ENCODE results near the gene FAM131A. TPM values are rescaled to one million over a fixed set of nuclear protein-coding genes. Genes with fewer than 3 reads are reported as not detected.

The FAM131A gene
- total RNA-seq, 1 experiment from 2014 or later = 14.4 TPM

DNA sequence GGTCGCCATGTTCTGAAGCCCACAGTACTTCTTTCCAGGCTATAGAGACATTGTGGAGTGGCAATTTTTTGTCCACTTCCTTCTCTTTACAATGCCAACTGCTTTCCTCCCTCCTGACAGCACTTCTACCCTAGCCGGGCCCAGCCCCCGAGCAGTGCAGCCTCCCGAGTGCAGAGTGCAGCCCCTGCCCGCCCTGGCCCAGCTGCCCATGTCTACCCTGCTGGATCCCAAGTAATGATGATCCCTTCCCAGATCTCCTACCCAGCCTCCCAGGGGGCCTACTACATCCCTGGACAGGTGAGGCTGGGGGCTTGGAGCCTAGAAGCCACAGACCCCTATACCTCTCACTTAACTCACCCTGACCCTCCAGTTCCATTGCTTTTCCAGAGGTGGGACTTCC is 20.2 kb upstream of the FAM131A start:
- Histone ChIP-seq H3K18ac (ENCODE audit: insufficient read length, low read depth, low read length) (no peak overlapping the region), H3K27me3 (ENCODE audit: insufficient read depth, low read length) (no peaks in the 10 kb centered on the region), H3K23ac (ENCODE audit: insufficient read length, low read depth, low read length) (no peak overlapping the region), H3T11ph (ENCODE audit: low read length) (no peak overlapping the region), H2AFZ (ENCODE audit: low read length) (no peak overlapping the region), H4K20me1 (ENCODE audit: control insufficient read depth, insufficient read depth, insufficient read length) (no peaks in the 10 kb centered on the region), H3K27ac (ENCODE audit: insufficient read length, low read depth, low read length) (no peak overlapping the region), H3K4me1 (ENCODE audit: insufficient read depth, low read length) (peaks cover 8% of the 10 kb centered on the region; the same call in 1 of the 2 replicates), H3K4me2 (ENCODE audit: insufficient read depth, insufficient read length, low read length) (peak overlapping the region; percentile 15), H3K23me2 (ENCODE audit: insufficient read length, low read depth, low read length, poor library complexity, severe bottlenecking) (peaks cover 10% of the 10 kb centered on the region), H3K4ac (ENCODE audit: low read depth, low read length) (no peak overlapping the region), H2BK12ac (ENCODE audit: insufficient read length, low read depth, low read length) (no peak overlapping the region), H3K56ac (ENCODE audit: insufficient read length, low read depth, low read length) (no peak overlapping the region), H3K9ac (ENCODE audit: extremely low read depth, insufficient read length, low read length) (peak overlapping the region; percentile 12), H2BK120ac (ENCODE audit: low read depth, low read length, poor library complexity, severe bottlenecking) (no peak overlapping the region), H2BK20ac (ENCODE audit: low read depth, low read length, poor library complexity, severe bottlenecking) (no peak overlapping the region), H3K14ac (ENCODE audit: insufficient read depth, low read length) (no peak overlapping the region), H4K91ac (ENCODE audit: insufficient read length, low read depth, low read length) (no peak overlapping the region), H2BK15ac (ENCODE audit: low read depth, low read length) (no peak overlapping the region), H3K9me3 (ENCODE audit: control insufficient read depth, low read depth, low read length) (no peaks in the 10 kb centered on the region), H3K79me1 (ENCODE audit: insufficient read depth, low read depth, low read length, poor library complexity, severe bottlenecking) (peaks cover 6% of the 10 kb centered on the region), H4K8ac (replicated peaks; ENCODE audit: insufficient read length, low read depth, low read length) (no peak overlapping the region), H2BK5ac (ENCODE audit: insufficient read length, low read length) (no peak overlapping the region), H3K79me2 (ENCODE audit: insufficient read depth, low read length) (peaks cover 42% of the 10 kb centered on the region), H4K5ac (ENCODE audit: insufficient read length, low read depth, low read length) (no peak overlapping the region), H2AK5ac (ENCODE audit: insufficient read length, low read length) (no peak overlapping the region)
- peaks cover 40 to 63% (median 50%) of the 10 kb centered on the region in 3 experiments for H3K36me3 Mint-ChIP-seq (ENCODE audit: insufficient read depth in 1 of 3, low read depth in 3 of 3)
- H3K4me3 Mint-ChIP-seq = peak overlapping the region; percentile 87 to 93; a peak in 4 of 5 replicates
- TF ChIP-seq, protein P1, sequence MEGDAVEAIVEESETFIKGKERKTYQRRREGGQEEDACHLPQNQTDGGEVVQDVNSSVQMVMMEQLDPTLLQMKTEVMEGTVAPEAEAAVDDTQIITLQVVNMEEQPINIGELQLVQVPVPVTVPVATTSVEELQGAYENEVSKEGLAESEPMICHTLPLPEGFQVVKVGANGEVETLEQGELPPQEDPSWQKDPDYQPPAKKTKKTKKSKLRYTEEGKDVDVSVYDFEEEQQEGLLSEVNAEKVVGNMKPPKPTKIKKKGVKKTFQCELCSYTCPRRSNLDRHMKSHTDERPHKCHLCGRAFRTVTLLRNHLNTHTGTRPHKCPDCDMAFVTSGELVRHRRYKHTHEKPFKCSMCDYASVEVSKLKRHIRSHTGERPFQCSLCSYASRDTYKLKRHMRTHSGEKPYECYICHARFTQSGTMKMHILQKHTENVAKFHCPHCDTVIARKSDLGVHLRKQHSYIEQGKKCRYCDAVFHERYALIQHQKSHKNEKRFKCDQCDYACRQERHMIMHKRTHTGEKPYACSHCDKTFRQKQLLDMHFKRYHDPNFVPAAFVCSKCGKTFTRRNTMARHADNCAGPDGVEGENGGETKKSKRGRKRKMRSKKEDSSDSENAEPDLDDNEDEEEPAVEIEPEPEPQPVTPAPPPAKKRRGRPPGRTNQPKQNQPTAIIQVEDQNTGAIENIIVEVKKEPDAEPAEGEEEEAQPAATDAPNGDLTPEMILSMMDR (conservative IDR thresholded peaks at IDR 0.05) = no peak
- WGBS (ENCODE audit: extremely low coverage, insufficient read length, low lambda C conversion rate) = no CpG with 5 or more reads among the region's 5 CpGs
- DNase-seq = no peak
- no peaks in the 10 kb centered on the region for H3K27me3 Mint-ChIP-seq (ENCODE audit: low read depth)
- peak overlapping the region in 2 of 3 experiments; percentile 58 to 66; a peak in 2 of 7 replicates for H3K27ac Mint-ChIP-seq
- H3K9me3 Mint-ChIP-seq = no peaks in the 10 kb centered on the region
- H3K4me1 Mint-ChIP-seq = peaks cover 26 to 27% of the 10 kb centered on the region in 2 experiments

Measured in H9 (cell line).